Activated CD8-positive, alpha-beta T cell treated with anti-CD3 and anti-CD28 coated beads, Interleukin-2, amount 10 ng/mL, durations not matched to agents 7 days and 5 days (primary cell): ENCODE data around the gene TOM1. TPM values are rescaled to one million over a fixed set of nuclear protein-coding genes. Genes with fewer than 3 reads are reported as not detected.
"Not testable (repeated sequence)": the region's sequence is repeated elsewhere in the genome, so short reads cannot be mapped to it uniquely, and the experiment has no call there.

Experiments
- ATAC-seq: fragments of 150-1000 bp; cut with Tn5 transposase; one replicate; pipeline ENCODE4 v1.10.0; 2021; ENCODE audit warnings: moderate library complexity
- CTCF ChIA-PET: fragments of 350-600 bp; sonication (Branson Sonifier 250); formaldehyde crosslinking; loops from one replicate; lab custom pipeline; 2021; ENCODE audit warnings: antibody characterized with exemption; lab: Charles Lee
- POLR2A ChIA-PET: fragments of 350-600 bp; sonication (Branson Sonifier 250); formaldehyde crosslinking; loops from one replicate; lab custom pipeline; 2021; ENCODE audit warnings: antibody characterized with exemption; lab: Charles Lee
- DNase-seq: peaks from one replicate; pipeline ENCODE4 v3.0.0-alpha.2; 2020
- H3K27ac Mint-ChIP-seq: one replicate; pipeline ENCODE4 v1.8.0; 2021; ENCODE audit warnings: mild to moderate bottlenecking, mixed read lengths
- H3K27me3 Mint-ChIP-seq: one replicate; pipeline ENCODE4 v1.8.0; 2021; ENCODE audit warnings: low read depth, mixed read lengths
- H3K36me3 Mint-ChIP-seq: one replicate; pipeline ENCODE4 v1.8.0; 2021; ENCODE audit warnings: low read depth, mixed read lengths
- H3K4me1 Mint-ChIP-seq: one replicate; pipeline ENCODE4 v1.8.0; 2021; ENCODE audit warnings: low read depth, mixed read lengths
- H3K4me3 Mint-ChIP-seq: one replicate; pipeline ENCODE4 v1.8.0; 2021; ENCODE audit warnings: mild to moderate bottlenecking, mixed read lengths
- H3K9me3 Mint-ChIP-seq: one replicate; pipeline ENCODE4 v1.8.0; 2022; ENCODE audit warnings: mixed read lengths; ENCODE audit not compliant: insufficient read depth
- microRNA-seq: library from miRNA; unstranded; fragments of <30 nt; microRNA quantifications from one replicate; pipeline ENCODE4 v1.2.0, GENCODE V29; 2022
- total RNA-seq, 2 experiments: library from RNA; stranded (reverse); gene quantifications; one replicate each; pipeline ENCODE4 v1.2.3, GENCODE V29; 2021

Gene TOM1
- total RNA-seq, 2 experiments from 2014 or later: 17.8 to 22.3 TPM

- ChIA-PET CTCF (interaction anchor here (0.8 to 1.2 kb wide), 2 partner anchors 10 to 43 kb away, joined by 3 read pairs; no protein-coding TSS in a partner anchor), POLR2A (interaction anchor here (1.0 kb wide), 1 partner anchor 16 kb away, joined by 3 read pairs; no protein-coding TSS in a partner anchor)
- ATAC-seq (no peak), DNase-seq (no peak)
- Mint-ChIP-seq H3K9me3 (no peaks in the 10 kb centered on the region), H3K27ac (no peak overlapping the region), H3K27me3 (no peaks in the 10 kb centered on the region), H3K4me1 (peaks cover 3% of the 10 kb centered on the region), H3K36me3 (no peaks in the 10 kb centered on the region), H3K4me3 (no peak overlapping the region)
Measured at GRCh38 chr22:35394011-35394312, 94.3 kb downstream of the TOM1 start.

- DNase-seq (no peak), ATAC-seq (no peak)
- H3K27ac Mint-ChIP-seq: no peak overlapping the region
- no peak overlapping the region for H3K4me3 Mint-ChIP-seq
- ChIA-PET POLR2A (no interaction called here), CTCF (interaction anchor here (0.8 to 1.2 kb wide), 2 partner anchors 9 to 44 kb away, joined by 3 read pairs; no protein-coding TSS in a partner anchor)
- no peaks in the 10 kb centered on the region for H3K27me3 Mint-ChIP-seq
- peaks cover 12% of the 10 kb centered on the region for H3K4me1 Mint-ChIP-seq
- peaks cover 5% of the 10 kb centered on the region for H3K36me3 Mint-ChIP-seq
- H3K9me3 Mint-ChIP-seq: no peaks in the 10 kb centered on the region
Measured at GRCh38 chr22:35394810-35395563, 95.3 kb downstream of the TOM1 start.

- H3K4me3 Mint-ChIP-seq, H3K27ac Mint-ChIP-seq, CTCF ChIA-PET, H3K9me3 Mint-ChIP-seq, ATAC-seq, H3K27me3 Mint-ChIP-seq, DNase-seq: not testable (repeated sequence)
- Mint-ChIP-seq H3K36me3 (peaks cover 17% of the 10 kb centered on the region), H3K4me1 (peaks cover 21% of the 10 kb centered on the region)
- POLR2A ChIA-PET: interaction anchor here (1.2 kb wide), 1 partner anchor 13 kb away, joined by 3 read pairs; no protein-coding TSS in a partner anchor
Measured at GRCh38 chr22:35396622-35397021, 96.9 kb downstream of the TOM1 start.

- no peak for ATAC-seq
- Mint-ChIP-seq H3K4me1 (peaks cover 27% of the 10 kb centered on the region), H3K27ac (no peak overlapping the region), H3K9me3 (no peaks in the 10 kb centered on the region), H3K36me3 (peaks cover 23% of the 10 kb centered on the region), H3K4me3 (no peak overlapping the region), H3K27me3 (no peaks in the 10 kb centered on the region)
- no peak for DNase-seq
- POLR2A ChIA-PET: interaction anchor here (0.7 to 2.2 kb wide), 3 partner anchors 12 to 76 kb away, joined by 3 to 12 read pairs (median 3); no protein-coding TSS in a partner anchor
- CTCF ChIA-PET: no interaction called here
Measured at GRCh38 chr22:35397095-35397904, 97.6 kb downstream of the TOM1 start.

Small RNA genes within 50 kb of the gene (microRNA-seq; reads per million reads assigned to microRNA genes)
- gene MIR3909: 20.1 reads per million, percentile 34 among the genes with 10 or more reads in this experiment
- not detected for gene MIR6069

Other genes starting within 250 kb of the TOM1 start
- gene ISX, start 233.7 kb upstream of the TOM1 start, total RNA-seq: not detected
- 10 to 100 TPM; 34.0 to 36.0 TPM for gene HMGXB4, start 42.4 kb upstream of the TOM1 start, total RNA-seq
- under 1 TPM; 0.34 to 0.68 TPM for gene HMOX1, start 81.2 kb downstream of the TOM1 start, total RNA-seq
- gene MCM5, start 100.2 kb downstream of the TOM1 start, total RNA-seq: 100 to 1,000 TPM; 275 to 287 TPM
- under 1 TPM; 0.08 TPM for gene RASD2, start 240.9 kb downstream of the TOM1 start, total RNA-seq